RPMI7951 (cell line): Measurements from ENCODE around the gene MLLT10. TPM values are rescaled to one million over a fixed set of nuclear protein-coding genes. Genes with fewer than 3 reads are reported as not detected.

Source experiments
- DNase-seq: peaks from one replicate; pipeline ENCODE4 v3.0.0-alpha.2; 2012; ENCODE audit warnings: low read depth
- total RNA-seq: library from RNA; depleted of rRNA; stranded (reverse); fragments of >200 nt; shearing (Covaris generic); gene quantifications from 2 replicates; pipeline ENCODE4 v1.2.3, GENCODE V29; 2014

Gene MLLT10
- total RNA-seq, 1 experiment from 2014 or later, result 42.1 TPM

GRCh38 chr10:21732067-21732772 is 198.2 kb downstream of the MLLT10 start:
- DNase-seq, result peak; percentile 68

GRCh38 chr10:21733710-21734109 is 199.7 kb downstream of the MLLT10 start:
- DNase-seq, result peak; percentile 8

DNA sequence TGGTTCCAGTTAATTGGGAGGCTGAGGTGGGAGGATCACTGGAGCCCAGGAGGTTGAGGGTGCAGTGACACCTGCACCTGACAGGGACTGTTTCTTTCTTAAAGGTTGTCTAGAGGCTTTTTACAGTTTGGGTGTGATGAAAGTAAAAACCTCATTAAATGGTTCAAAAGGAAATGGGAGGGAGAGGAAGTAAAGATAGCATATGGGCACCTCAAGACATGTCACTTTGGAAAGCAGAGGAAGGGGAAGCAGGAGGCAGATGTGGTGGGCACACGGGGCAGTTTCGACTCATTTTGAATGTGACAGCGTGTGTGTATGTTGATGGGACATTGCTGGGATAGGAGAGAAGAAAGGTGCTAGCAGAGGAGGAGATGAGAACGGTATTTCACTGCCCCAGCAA is 203.1 kb downstream of the MLLT10 start:
- no peak for DNase-seq

DNA sequence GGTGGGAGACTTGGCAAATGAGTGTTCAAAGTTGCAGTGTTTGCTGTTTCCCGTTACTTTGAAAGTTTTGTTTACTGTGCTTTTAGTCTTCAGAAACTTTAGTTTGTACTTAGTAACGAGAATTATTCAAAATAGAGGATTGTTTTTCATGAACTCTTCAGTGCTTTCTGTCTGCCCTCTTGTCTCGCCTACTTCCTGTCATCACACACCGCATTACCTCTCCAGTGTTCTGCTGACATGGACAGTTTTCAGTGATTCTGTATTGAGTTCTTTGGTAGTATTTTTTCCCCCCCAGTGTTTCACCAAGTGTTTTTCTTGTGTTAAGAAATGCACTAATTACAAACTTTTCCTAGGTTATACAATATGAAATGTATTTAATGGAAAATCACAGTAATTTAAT is 207.0 kb downstream of the MLLT10 start:
- DNase-seq, result no peak

- DNase-seq, result no peak
Measured at GRCh38 chr10:21742740-21743412, 208.8 kb downstream of the MLLT10 start.

DNA sequence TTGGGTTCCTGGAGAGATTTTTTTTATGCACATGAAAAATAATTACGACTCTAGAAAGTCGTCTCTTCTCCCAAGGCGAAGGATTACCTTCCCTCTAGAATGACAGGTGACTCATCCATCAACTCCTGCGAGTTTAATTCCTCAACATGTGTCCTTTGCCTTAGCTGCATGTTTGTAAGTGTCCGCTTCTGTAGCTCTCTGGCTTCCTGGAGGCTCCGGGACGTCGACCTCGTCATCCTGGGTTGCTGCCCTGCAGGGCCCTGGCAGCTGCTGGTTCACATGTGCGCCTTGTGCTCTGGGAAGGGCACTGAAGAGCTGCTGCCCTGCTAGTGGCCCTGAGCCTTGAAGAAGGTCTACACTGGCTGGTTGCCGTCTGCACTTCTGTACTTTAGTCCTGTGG is 210.2 kb downstream of the MLLT10 start:
- DNase-seq, result no peak

DNA sequence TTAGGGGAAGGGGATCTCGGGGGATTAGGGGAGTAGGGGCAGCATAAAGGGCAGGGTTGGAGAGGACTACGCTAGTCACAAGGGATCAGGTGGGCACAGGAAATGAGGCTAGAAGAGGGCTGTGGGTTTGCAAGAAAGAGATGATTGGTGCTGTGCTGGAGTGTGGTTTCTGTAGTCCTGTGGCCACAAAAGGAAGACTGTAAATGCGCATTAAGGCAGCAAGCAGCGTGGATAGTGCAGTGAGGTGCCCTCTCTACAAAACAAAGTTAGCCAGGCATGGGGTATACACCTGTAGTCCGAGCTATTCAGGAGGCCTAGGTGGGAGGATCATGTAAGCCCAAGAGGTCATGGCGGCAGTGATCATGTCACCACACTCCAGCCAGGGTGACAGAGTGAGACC is 212.1 kb downstream of the MLLT10 start:
- DNase-seq, result no peak

GRCh38 chr10:21747809-21748208 is 213.8 kb downstream of the MLLT10 start:
- no peak for DNase-seq

DNA sequence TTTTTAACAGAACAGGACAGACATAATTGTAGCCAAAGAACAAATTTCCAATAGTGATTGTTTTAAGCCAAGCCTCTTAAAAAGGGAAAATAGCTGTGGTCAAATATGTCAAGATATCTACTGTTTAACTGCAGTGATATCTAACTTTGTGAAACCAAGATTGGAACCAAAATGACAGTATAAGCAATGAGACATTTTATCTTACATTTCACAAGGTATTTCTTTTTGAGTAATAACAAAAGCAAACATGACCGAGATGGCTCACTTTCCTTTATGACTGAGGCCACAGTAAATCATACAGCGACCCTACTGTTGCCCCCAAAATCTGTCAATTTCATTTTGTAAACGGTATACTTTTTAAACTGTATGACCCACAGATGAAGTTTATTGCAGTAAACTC is 215.8 kb downstream of the MLLT10 start:
- no peak for DNase-seq

- no peak for DNase-seq
Measured at GRCh38 chr10:21750424-21750823, 216.4 kb downstream of the MLLT10 start.

DNA sequence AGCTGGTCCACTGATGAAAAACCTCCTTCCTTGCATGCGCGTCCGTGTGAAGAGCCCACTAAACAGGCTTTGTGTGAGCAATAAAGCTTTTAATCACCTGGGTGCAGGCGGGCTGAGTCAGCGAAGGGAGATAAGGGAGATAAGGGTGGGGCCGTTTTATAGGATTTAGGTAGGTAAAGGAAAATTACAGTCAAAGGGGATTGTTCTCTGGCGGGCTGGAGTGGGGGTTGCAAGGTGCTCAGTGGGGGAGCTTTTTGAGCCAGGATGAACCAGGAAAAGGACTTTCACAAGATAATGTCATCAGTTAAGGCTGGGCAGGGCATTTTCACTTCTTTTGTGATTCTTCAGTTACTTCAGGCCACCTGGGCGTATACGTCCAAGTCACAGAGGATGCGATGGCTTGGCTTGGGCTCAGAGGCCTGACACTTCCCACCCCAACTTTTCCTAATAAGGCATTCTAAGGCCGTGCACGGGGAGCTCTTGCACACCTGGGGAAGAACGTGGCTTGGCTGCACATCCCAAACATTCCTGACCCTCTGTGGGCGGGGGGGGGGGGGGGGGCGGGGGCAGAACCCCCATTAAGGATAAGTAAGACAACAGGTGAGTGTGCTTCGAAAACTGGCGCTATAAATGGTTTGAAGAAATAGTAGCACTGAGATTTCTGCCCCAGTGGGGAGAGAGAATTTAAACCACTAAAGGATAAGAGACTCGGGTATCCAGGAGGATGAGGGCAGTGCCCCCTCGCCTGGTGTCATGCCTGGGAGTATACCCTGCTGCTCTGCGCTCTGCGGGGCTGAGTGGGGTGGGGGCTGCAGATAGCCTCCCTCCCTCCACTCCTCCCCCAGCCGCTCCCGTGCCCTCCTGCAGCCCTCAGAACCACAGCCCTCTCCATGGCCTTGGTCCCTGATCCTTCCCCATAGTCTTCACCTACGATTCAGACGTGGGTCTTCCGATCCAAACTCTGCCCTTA is 217.6 kb downstream of the MLLT10 start:
- no peak for DNase-seq

- DNase-seq, result no peak
Measured at GRCh38 chr10:21753497-21754270, 219.7 kb downstream of the MLLT10 start.

GRCh38 chr10:21754410-21755011 is 220.5 kb downstream of the MLLT10 start:
- DNase-seq, result no peak

- no peak for DNase-seq
Measured at GRCh38 chr10:21756707-21757106, 222.7 kb downstream of the MLLT10 start.

DNA sequence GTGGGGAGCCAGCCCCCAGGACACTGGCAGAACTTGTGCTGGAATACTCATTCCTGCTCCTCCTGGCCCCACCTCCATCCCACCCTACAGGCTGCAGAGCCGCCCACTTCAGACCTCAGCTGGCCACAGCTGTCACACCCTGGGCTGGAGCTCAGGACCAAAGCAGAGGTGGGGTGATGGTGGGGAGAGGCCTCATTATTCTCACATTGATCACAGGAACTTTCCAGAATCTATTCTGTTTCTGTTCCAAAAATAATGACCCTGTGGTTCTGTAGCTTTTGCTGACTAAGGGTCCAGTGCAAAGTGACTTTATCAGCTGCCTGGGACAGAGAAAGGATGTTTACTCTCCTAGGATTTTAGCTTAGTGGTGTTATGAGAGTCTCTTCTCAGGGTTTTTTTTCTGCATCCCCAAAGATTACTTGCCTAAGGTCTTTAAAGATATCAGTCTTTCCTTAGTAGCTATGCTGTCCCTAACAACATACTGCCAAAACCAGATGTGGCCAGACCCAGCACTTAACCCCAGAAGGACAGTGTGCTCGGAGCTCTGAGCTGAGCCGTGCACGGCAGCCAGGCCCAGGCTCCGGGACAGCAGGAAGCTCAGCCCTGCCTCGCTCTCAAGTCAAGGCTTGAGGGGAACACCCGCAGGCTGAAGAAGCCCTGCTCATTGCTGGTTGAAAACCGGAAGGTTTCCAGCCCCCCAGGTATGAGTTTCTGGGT is 223.3 kb downstream of the MLLT10 start:
- no peak for DNase-seq

- no peak for DNase-seq
Measured at GRCh38 chr10:21758239-21758638, 224.2 kb downstream of the MLLT10 start.

- no peak for DNase-seq
Measured at GRCh38 chr10:21758696-21759095, 224.7 kb downstream of the MLLT10 start.

DNA sequence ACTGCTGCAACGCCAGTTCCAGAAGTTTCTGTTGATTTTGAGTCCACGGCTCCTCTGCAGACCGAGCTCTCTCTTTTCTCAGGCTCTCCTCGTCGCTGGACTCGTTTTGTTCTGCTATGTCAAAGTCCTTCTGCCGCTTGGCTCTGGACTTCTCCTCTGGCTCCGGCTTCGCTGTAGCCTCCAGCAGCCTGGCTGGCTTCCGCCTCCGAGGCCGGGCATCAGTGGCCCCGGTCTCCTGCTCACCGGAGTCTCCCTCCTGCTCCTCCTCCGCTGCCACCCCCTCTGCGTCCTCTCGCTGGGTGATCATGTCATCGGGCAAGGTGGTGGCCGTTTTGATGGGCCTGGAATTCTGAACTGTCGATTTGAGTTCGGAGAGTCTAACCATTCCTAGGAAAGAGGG is 225.2 kb downstream of the MLLT10 start:
- no peak for DNase-seq

GRCh38 chr10:21760332-21760731 is 226.3 kb downstream of the MLLT10 start:
- no peak for DNase-seq

- no peak for DNase-seq
Measured at GRCh38 chr10:21764466-21765189, 230.6 kb downstream of the MLLT10 start.
